ENCODE data around the gene TM4SF5.

DNA sequence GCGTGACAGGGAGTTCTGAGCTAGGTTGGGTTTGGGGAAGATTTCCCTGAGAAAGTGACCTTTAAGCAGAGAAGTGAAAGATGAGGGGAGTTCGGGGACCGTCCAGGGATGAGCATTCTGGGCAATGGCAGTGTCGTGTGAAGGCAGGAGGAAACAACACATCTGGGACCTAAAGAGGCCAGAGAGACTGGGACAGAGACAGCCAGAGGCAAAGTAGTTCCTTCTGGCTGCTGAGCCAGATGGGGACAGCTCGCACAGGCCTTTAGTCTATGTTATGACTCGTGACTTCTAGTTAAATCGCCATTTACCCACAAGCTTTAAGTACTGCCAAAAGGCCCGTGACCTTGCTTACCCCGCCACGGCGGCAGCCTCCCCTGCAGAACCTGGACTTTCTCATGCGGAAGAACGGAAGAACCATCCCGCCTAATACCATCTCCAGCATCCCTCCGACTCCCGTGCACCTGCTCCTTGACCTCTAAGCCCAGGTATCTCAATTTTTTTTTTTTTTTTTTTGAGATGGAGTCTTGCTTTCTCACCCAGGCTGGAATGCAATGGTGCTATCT, 48.9 kb upstream of the TM4SF5 start:
- no peak for TF ChIP-seq PAX5 (IDR thresholded peaks at IDR 0.05; ENCODE audit: insufficient read depth, low read length, severe bottlenecking)
- no peak for TF ChIP-seq POLR2AphosphoS5 (IDR thresholded peaks at IDR 0.05; ENCODE audit: low read depth, low read length)
- TF ChIP-seq TAF1 (IDR thresholded peaks at IDR 0.05; ENCODE audit: low read depth, low read length): no peak
- no peak for TF ChIP-seq POLR2A (IDR thresholded peaks at IDR 0.05; ENCODE audit: low read depth, low read length)
- TF ChIP-seq SPI1 (IDR thresholded peaks at IDR 0.05; ENCODE audit: low read depth, low read length): 0 out of 2 replicates have a peak, but pooled peaks have one; percentile 5
- no peak for TF ChIP-seq POU2F2 (IDR thresholded peaks at IDR 0.05; ENCODE audit: low read depth, low read length)
